SU-DHL-6 (cell line): ENCODE data around the gene LATS2.

Experiments
- CTCF ChIP-seq: fragments of 200-600 bp; sonication (generic); IDR thresholded peaks from one replicate; pipeline ENCODE4 v1.5.1; 2017; ENCODE audit warnings: antibody characterized with exemption, mild to moderate bottlenecking, low read length, moderate library complexity; ENCODE audit not compliant: insufficient read depth, poor library complexity, severe bottlenecking
- EZH2phosphoT487 ChIP-seq: fragments of 200-600 bp; sonication (generic), shearing (Covaris generic); conservative IDR thresholded peaks from 2 replicates; pipeline ENCODE4 v1.6.1; 2018; ENCODE audit warnings: mild to moderate bottlenecking, antibody characterized with exemption, low read length, moderate library complexity, mixed read lengths

- TF ChIP-seq CTCF (no peak), EZH2phosphoT487 (no peak)
These were observed 84.0 kb downstream of the LATS2 start for GRCh38 chr13:20977394-20977793.
